Upper lobe of left lung (tissue), 4 donors: ENCODE results near the gene PGS1.

Experiments
- POLR2A ChIP-seq, 4 donors: fragments of 450-650 bp; IDR thresholded peaks; one replicate each; pipeline ENCODE4 v1.5.1; 2016 to 2017; ENCODE audit warnings: antibody characterized with exemption in 4 of 4, mild to moderate bottlenecking in 2 of 4
- POLR2AphosphoS5 ChIP-seq, 2 donors: sonication (generic); formaldehyde crosslinking; IDR thresholded peaks; one replicate each; pipeline ENCODE4 v1.5.1; 2017; ENCODE audit warnings: antibody characterized with exemption in 2 of 2
- TF ChIP-seq, protein P1 (sequence below), 6 experiments: fragments of 450-650 bp in 4 of 6; fragments of 200-600 bp in 2 of 6; sonication (generic) in 2 of 6; IDR thresholded peaks; one replicate each; pipeline ENCODE4 v1.5.1; 2016 to 2019; ENCODE audit warnings: antibody characterized with exemption in 6 of 6

- peak; percentile 20 to 30 for TF ChIP-seq POLR2AphosphoS5 (IDR thresholded peaks at IDR 0.05)
- TF ChIP-seq POLR2A (IDR thresholded peaks at IDR 0.05) = no peak
- TF ChIP-seq, protein P1, sequence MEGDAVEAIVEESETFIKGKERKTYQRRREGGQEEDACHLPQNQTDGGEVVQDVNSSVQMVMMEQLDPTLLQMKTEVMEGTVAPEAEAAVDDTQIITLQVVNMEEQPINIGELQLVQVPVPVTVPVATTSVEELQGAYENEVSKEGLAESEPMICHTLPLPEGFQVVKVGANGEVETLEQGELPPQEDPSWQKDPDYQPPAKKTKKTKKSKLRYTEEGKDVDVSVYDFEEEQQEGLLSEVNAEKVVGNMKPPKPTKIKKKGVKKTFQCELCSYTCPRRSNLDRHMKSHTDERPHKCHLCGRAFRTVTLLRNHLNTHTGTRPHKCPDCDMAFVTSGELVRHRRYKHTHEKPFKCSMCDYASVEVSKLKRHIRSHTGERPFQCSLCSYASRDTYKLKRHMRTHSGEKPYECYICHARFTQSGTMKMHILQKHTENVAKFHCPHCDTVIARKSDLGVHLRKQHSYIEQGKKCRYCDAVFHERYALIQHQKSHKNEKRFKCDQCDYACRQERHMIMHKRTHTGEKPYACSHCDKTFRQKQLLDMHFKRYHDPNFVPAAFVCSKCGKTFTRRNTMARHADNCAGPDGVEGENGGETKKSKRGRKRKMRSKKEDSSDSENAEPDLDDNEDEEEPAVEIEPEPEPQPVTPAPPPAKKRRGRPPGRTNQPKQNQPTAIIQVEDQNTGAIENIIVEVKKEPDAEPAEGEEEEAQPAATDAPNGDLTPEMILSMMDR (IDR thresholded peaks at IDR 0.05) = no peak
Observed at GRCh38 chr17:78425429-78425828, 47.0 kb downstream of the PGS1 start.
